GM23248 (cell line): Measurements from ENCODE around the gene CHDH.

Experiments
- EZH2 ChIP-seq: fragments of 200-600 bp; sonication (generic); IDR thresholded peaks from 2 replicates; pipeline ENCODE4 v1.6.1; 2018; ENCODE audit warnings: antibody characterized with exemption, mild to moderate bottlenecking; ENCODE audit not compliant: insufficient read depth, poor library complexity, severe bottlenecking
- EZH2phosphoT487 ChIP-seq: fragments of 200-600 bp; sonication (generic); IDR thresholded peaks from 2 replicates; pipeline ENCODE4 v1.6.1; 2018; ENCODE audit warnings: antibody characterized with exemption, moderate library complexity, mild to moderate bottlenecking, low read depth; ENCODE audit not compliant: insufficient read depth

DNA sequence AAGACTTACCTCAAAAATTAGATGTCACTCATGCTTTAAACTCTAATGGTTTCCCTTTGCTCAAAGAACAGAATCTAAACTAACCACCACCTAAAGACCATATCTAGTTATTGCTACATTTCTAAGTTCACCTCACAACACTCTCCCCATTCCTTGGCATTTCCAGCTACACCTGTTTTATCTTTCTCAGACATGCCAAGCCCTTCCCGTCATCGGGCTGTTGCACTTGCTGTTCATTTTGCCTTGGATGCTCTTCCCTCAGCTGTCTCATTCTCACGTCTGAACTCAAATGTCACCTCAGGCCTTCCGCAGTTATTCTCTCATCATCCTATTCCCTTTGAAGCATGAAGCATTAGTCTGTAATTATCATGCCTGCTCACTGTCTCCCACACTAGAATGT, 36.8 kb upstream of the CHDH start:
- TF ChIP-seq EZH2phosphoT487 (no peak), EZH2 (no peak)
